AG04450 (cell line): ENCODE data around the gene SEPTIN10. TPM values are rescaled to one million over a fixed set of nuclear protein-coding genes. Genes with fewer than 3 reads are reported as not detected.

Experiments
- CTCF ChIA-PET: fragments of 300-600, 350-600 bp; formaldehyde crosslinking; extraction: SDS; loops from one replicate; lab custom pipeline; 2022; ENCODE audit warnings: antibody characterized with exemption, inconsistent platforms; lab: Charles Lee
- POLR2A ChIA-PET: fragments of 350-600 bp; formaldehyde crosslinking; extraction: SDS; loops from one replicate; lab custom pipeline; 2021; ENCODE audit warnings: antibody characterized with exemption, inconsistent platforms; lab: Yijun Ruan, JAX
- DNase-seq: peaks from one replicate; pipeline ENCODE4 v3.0.0-alpha.2; 2011; ENCODE audit warnings: low read depth, low spot score
- H3K27ac ChIP-seq: one replicate; pipeline ENCODE4 v1.5.1; 2012; ENCODE audit warnings: low read depth, low read length, control low read depth
- H3K27me3 ChIP-seq: one replicate; pipeline ENCODE4 v1.6.0; 2012; ENCODE audit warnings: low read length; ENCODE audit not compliant: control insufficient read depth, insufficient read depth
- H3K4me3 ChIP-seq: 2 replicates; pipeline ENCODE4 v1.5.1; 2011; ENCODE audit warnings: mild to moderate bottlenecking, low read depth, low read length, control low read depth
- H3K9me3 ChIP-seq: 2 replicates; pipeline ENCODE4 v1.5.1; 2012; ENCODE audit warnings: low read length; ENCODE audit not compliant: control insufficient read depth, insufficient read depth
- polyA plus RNA-seq: library from polyadenylated mRNA; depleted of rRNA; stranded (reverse); fragments of >200 nt; gene quantifications from 2 replicates; pipeline ENCODE4 v1.2.3, GENCODE V29; 2011
- TF ChIP-seq, protein P1 (sequence below): IDR thresholded peaks from 2 replicates; pipeline ENCODE4 v1.5.1; 2011; ENCODE audit warnings: low read depth, low read length, control low read depth, inconsistent platforms

SEPTIN10 gene
- polyA plus RNA-seq, 1 experiment, result 105 TPM

- no peak overlapping the region for H3K27ac ChIP-seq
- POLR2A ChIA-PET, result no interaction called here
- peaks cover 36% of the 10 kb centered on the region for H3K27me3 ChIP-seq
- no peak for DNase-seq
- H3K9me3 ChIP-seq, result peaks cover 2% of the 10 kb centered on the region; the same call in 1 of the 2 replicates
- TF ChIP-seq, protein P1, sequence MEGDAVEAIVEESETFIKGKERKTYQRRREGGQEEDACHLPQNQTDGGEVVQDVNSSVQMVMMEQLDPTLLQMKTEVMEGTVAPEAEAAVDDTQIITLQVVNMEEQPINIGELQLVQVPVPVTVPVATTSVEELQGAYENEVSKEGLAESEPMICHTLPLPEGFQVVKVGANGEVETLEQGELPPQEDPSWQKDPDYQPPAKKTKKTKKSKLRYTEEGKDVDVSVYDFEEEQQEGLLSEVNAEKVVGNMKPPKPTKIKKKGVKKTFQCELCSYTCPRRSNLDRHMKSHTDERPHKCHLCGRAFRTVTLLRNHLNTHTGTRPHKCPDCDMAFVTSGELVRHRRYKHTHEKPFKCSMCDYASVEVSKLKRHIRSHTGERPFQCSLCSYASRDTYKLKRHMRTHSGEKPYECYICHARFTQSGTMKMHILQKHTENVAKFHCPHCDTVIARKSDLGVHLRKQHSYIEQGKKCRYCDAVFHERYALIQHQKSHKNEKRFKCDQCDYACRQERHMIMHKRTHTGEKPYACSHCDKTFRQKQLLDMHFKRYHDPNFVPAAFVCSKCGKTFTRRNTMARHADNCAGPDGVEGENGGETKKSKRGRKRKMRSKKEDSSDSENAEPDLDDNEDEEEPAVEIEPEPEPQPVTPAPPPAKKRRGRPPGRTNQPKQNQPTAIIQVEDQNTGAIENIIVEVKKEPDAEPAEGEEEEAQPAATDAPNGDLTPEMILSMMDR, result no peak
- H3K4me3 ChIP-seq, result no peak overlapping the region
- CTCF ChIA-PET, result interaction anchor here (1.1 to 7.1 kb wide), 3 partner anchors 11 to 20 kb away, joined by 3 to 56 read pairs (median 7); no protein-coding TSS in a partner anchor
Observed at GRCh38 chr2:109529532-109530449, 84.0 kb downstream of the SEPTIN10 start.

DNA sequence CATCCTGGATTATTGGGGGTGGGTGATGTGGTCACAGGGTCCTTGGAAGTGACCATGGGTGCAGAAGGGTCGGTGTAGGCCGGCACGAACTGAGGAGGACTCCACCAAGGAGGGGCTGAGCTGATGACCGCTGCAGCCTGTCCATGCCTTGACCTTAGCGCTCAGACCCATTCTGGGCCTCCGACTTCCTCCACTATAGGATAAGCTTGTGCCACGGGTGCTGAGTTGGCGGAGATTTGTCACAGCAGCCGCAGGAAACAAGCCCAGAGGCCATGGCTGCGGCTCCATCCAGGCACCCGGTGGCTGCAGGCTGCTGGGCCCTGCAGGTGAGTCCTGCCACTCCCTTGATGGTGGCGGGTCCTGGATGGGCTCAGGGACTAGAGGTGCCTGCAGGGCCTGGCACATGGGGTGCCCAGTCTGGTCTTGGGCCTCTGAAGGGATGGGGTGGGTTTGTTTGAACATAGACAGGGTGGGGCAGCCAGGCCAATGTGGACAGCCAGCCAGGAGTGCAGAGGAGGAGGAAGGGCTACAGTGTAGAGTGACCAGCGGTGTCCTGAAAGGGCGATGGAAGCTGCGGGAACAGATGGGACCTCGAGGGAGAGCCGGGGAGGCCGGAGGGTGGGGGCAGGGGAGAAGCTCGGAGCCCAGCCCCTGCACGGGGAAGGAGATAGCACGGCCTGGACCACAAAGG lies 84.8 kb downstream of the SEPTIN10 start:
- peaks cover 2% of the 10 kb centered on the region; the same call in 1 of the 2 replicates for H3K9me3 ChIP-seq
- no peak overlapping the region for H3K4me3 ChIP-seq
- no peak for DNase-seq
- peaks cover 37% of the 10 kb centered on the region for H3K27me3 ChIP-seq
- H3K27ac ChIP-seq, result no peak overlapping the region
- TF ChIP-seq, protein P1, result no peak
- CTCF ChIA-PET, result no interaction called here
- POLR2A ChIA-PET, result interaction anchor here (0.6 kb wide), 1 partner anchor 586 kb away, joined by 4 read pairs; the partner anchor contains the start of gene MALL

GRCh38 chr2:109527846-109528705 lies 85.7 kb downstream of the SEPTIN10 start:
- TF ChIP-seq, protein P1, result no peak
- Histone ChIP-seq H3K27ac (no peak overlapping the region), H3K9me3 (peaks cover 2% of the 10 kb centered on the region; the same call in 1 of the 2 replicates), H3K4me3 (no peak overlapping the region), H3K27me3 (peaks cover 35% of the 10 kb centered on the region)
- CTCF ChIA-PET, result no interaction called here
- DNase-seq, result no peak
- POLR2A ChIA-PET, result interaction anchor here (0.6 kb wide), 1 partner anchor 587 kb away, joined by 4 read pairs; the partner anchor contains the start of gene MALL

- CTCF ChIA-PET, result interaction anchor here (0.9 to 1.4 kb wide), 2 partner anchors 17 to 209 kb away, joined by 3 to 4 read pairs; no protein-coding TSS in a partner anchor
Observed at GRCh38 chr2:109527079-109527478, 86.7 kb downstream of the SEPTIN10 start.

More at GRCh38 chr2:109527079-109527478, 86.7 kb downstream of the SEPTIN10 start:
- no peak for DNase-seq
- H3K27me3 ChIP-seq, result peaks cover 34% of the 10 kb centered on the region
- H3K9me3 ChIP-seq, result peaks cover 2% of the 10 kb centered on the region; the same call in 1 of the 2 replicates
- TF ChIP-seq, protein P1, result no peak
- POLR2A ChIA-PET, result no interaction called here
- no peak overlapping the region for H3K4me3 ChIP-seq
- no peak overlapping the region for H3K27ac ChIP-seq
